Type B pancreatic cell (in vitro differentiated cells): ENCODE results near the gene ELOVL5. TPM values are rescaled to one million over a fixed set of nuclear protein-coding genes. Genes with fewer than 3 reads are reported as not detected.

ENCODE experiments used
- DNase-seq: peaks from one replicate; pipeline ENCODE4 v3.0.0; 2021; ENCODE audit warnings: mixed read lengths; ENCODE audit not compliant: unreplicated experiment; ENCODE audit errors: extremely low spot score
- H3K27ac Mint-ChIP-seq: 2 replicates; pipeline ENCODE4 v1.8.0; 2021; ENCODE audit warnings: mild to moderate bottlenecking, mixed read lengths
- H3K27me3 Mint-ChIP-seq: 2 replicates; pipeline ENCODE4 v1.8.0; 2021; ENCODE audit warnings: mixed read lengths
- H3K36me3 Mint-ChIP-seq: 2 replicates; pipeline ENCODE4 v1.8.0; 2021; ENCODE audit warnings: mixed read lengths
- H3K4me1 Mint-ChIP-seq: one replicate; pipeline ENCODE4 v1.8.0; 2021; ENCODE audit warnings: mixed read lengths; ENCODE audit not compliant: unreplicated experiment
- H3K4me3 Mint-ChIP-seq: 2 replicates; pipeline ENCODE4 v1.8.0; 2021; ENCODE audit warnings: mild to moderate bottlenecking, mixed read lengths
- H3K9me3 Mint-ChIP-seq: 2 replicates; pipeline ENCODE4 v1.8.0; 2021; ENCODE audit warnings: mixed read lengths
- CTCF ChIP-seq: fragments of 200-600 bp; sonication (generic); conservative IDR thresholded peaks from 2 replicates; pipeline ENCODE4 v1.5.0; 2021; ENCODE audit warnings: antibody characterized with exemption, mild to moderate bottlenecking
- total RNA-seq: library from RNA; stranded (reverse); gene quantifications from 2 replicates; pipeline ENCODE4 v1.2.1, GENCODE V29; 2021; ENCODE audit warnings: low replicate concordance

ELOVL5 gene
- total RNA-seq, 1 donor from 2014 or later = 103 TPM

- Mint-ChIP-seq H3K27me3 (no peaks in the 10 kb centered on the region), H3K4me3 (no peak overlapping the region), H3K36me3 (no peaks in the 10 kb centered on the region), H3K4me1 (peaks cover 6% of the 10 kb centered on the region), H3K27ac (no peak overlapping the region), H3K9me3 (no peaks in the 10 kb centered on the region)
- DNase-seq = no peak
- no peak for TF ChIP-seq CTCF
Measured at GRCh38 chr6:53240761-53241160, 108.0 kb downstream of the ELOVL5 start.

- Mint-ChIP-seq H3K36me3 (no peaks in the 10 kb centered on the region), H3K9me3 (no peaks in the 10 kb centered on the region), H3K4me1 (peaks cover 6% of the 10 kb centered on the region), H3K27ac (no peak overlapping the region), H3K27me3 (no peaks in the 10 kb centered on the region), H3K4me3 (no peak overlapping the region)
- no peak for TF ChIP-seq CTCF
- no peak for DNase-seq
Measured at GRCh38 chr6:53240139-53240538, 108.6 kb downstream of the ELOVL5 start.

- Mint-ChIP-seq H3K27me3 (no peaks in the 10 kb centered on the region), H3K4me1 (peaks cover 6% of the 10 kb centered on the region), H3K27ac (no peak overlapping the region), H3K36me3 (no peaks in the 10 kb centered on the region), H3K4me3 (no peak overlapping the region), H3K9me3 (no peaks in the 10 kb centered on the region)
- no peak for TF ChIP-seq CTCF
- DNase-seq = no peak
Measured at GRCh38 chr6:53239526-53239925, 109.2 kb downstream of the ELOVL5 start.

GRCh38 chr6:53238311-53238710 lies 110.4 kb downstream of the ELOVL5 start:
- TF ChIP-seq CTCF = no peak
- Mint-ChIP-seq H3K27me3 (no peaks in the 10 kb centered on the region), H3K4me3 (no peak overlapping the region), H3K4me1 (peaks cover 6% of the 10 kb centered on the region), H3K27ac (no peak overlapping the region), H3K9me3 (no peaks in the 10 kb centered on the region), H3K36me3 (no peaks in the 10 kb centered on the region)
- DNase-seq = no peak

GRCh38 chr6:53236241-53236640 lies 112.5 kb downstream of the ELOVL5 start:
- no peaks in the 10 kb centered on the region for H3K36me3 Mint-ChIP-seq
- no peak for DNase-seq
- no peak for TF ChIP-seq CTCF
- no peaks in the 10 kb centered on the region for H3K27me3 Mint-ChIP-seq
- H3K4me1 Mint-ChIP-seq = no peaks in the 10 kb centered on the region
- no peak overlapping the region for H3K4me3 Mint-ChIP-seq
- H3K27ac Mint-ChIP-seq = no peak overlapping the region
- no peaks in the 10 kb centered on the region for H3K9me3 Mint-ChIP-seq

GRCh38 chr6:53235508-53235907 lies 113.2 kb downstream of the ELOVL5 start:
- TF ChIP-seq CTCF = no peak
- no peak overlapping the region for H3K27ac Mint-ChIP-seq

More at GRCh38 chr6:53235508-53235907, 113.2 kb downstream of the ELOVL5 start:
- Mint-ChIP-seq H3K27me3 (no peaks in the 10 kb centered on the region), H3K9me3 (no peaks in the 10 kb centered on the region), H3K36me3 (no peaks in the 10 kb centered on the region), H3K4me1 (no peaks in the 10 kb centered on the region), H3K4me3 (no peak overlapping the region)
- no peak for DNase-seq
